ENCODE measurements around the gene CD80.

- TF ChIP-seq YY1 (IDR thresholded peaks at IDR 0.05; ENCODE audit: extremely low read depth, insufficient replicate concordance, low read depth, low read length) (no peak), REST (IDR thresholded peaks at IDR 0.05; ENCODE audit: low read depth) (no peak), CTCF (IDR thresholded peaks at IDR 0.05 in 2 of 3, conservative IDR thresholded peaks at IDR 0.05 in 1 of 3; ENCODE audit: borderline replicate concordance in 1 of 3, insufficient read depth in 1 of 3, low read depth in 2 of 3, low read length in 2 of 3) (no peak), POLR2AphosphoS5 (IDR thresholded peaks at IDR 0.05; ENCODE audit: low read depth, low read length) (no peak), ZNF274 (IDR thresholded peaks at IDR 0.05; ENCODE audit: low read depth, low read length) (no peak), EZH2phosphoT487 (IDR thresholded peaks at IDR 0.05; ENCODE audit: borderline replicate concordance) (no peak)
Observed at GRCh38 chr3:119500901-119501300, 58.5 kb downstream of the CD80 start.
